Measurements from ENCODE around the gene TIE1. TPM values are rescaled to one million over a fixed set of nuclear protein-coding genes. Genes with fewer than 3 reads are reported as not detected.

TIE1 gene
- not detected in 2 replicates for total RNA-seq (2014; rRNA removed; shearing (Covaris generic); ENCODE audit: low replicate concordance)

GRCh38 chr1:43300378-43301094 is at the start of gene TIE1:
Gene TIE1 (plus strand): TSS chr1:43300982. CDS start chr1:43301072, 90 bp downstream.
- in situ Hi-C loops (cut with HindIII; ENCODE audit: low pct_unique_long_range_greater_than_20kb, low sequenced_read_pairs): no loop called here
- no peak for DNase-seq (ENCODE audit: low read depth)

- no peak for DNase-seq (ENCODE audit: low read depth)
- in situ Hi-C loops (cut with HindIII; ENCODE audit: low pct_unique_long_range_greater_than_20kb, low sequenced_read_pairs): no loop called here
Observed at GRCh38 chr1:43251024-43251423, 49.8 kb upstream of the TIE1 start.

- DNase-seq (ENCODE audit: low read depth): no peak
- in situ Hi-C loops (cut with HindIII; ENCODE audit: low pct_unique_long_range_greater_than_20kb, low sequenced_read_pairs): no loop called here
Observed at GRCh38 chr1:43252225-43252624, 48.6 kb upstream of the TIE1 start.

- DNase-seq (ENCODE audit: low read depth): no peak
- in situ Hi-C loops (cut with HindIII; ENCODE audit: low pct_unique_long_range_greater_than_20kb, low sequenced_read_pairs): no loop called here
Observed at GRCh38 chr1:43253173-43253572, 47.6 kb upstream of the TIE1 start.

GRCh38 chr1:43253876-43254275 is 46.9 kb upstream of the TIE1 start:
- no peak for DNase-seq (ENCODE audit: low read depth)
- in situ Hi-C loops (cut with HindIII; ENCODE audit: low pct_unique_long_range_greater_than_20kb, low sequenced_read_pairs): no loop called here

GRCh38 chr1:43255438-43256210 is 45.2 kb upstream of the TIE1 start:
- no peak for DNase-seq (ENCODE audit: low read depth)
- in situ Hi-C loops (cut with HindIII; ENCODE audit: low pct_unique_long_range_greater_than_20kb, low sequenced_read_pairs): no loop called here

GRCh38 chr1:43256675-43257570 is 43.9 kb upstream of the TIE1 start:
- in situ Hi-C loops (cut with HindIII; ENCODE audit: low pct_unique_long_range_greater_than_20kb, low sequenced_read_pairs): no loop called here

GRCh38 chr1:43258370-43258769 is 42.4 kb upstream of the TIE1 start:
- no peak for DNase-seq (ENCODE audit: low read depth)
- in situ Hi-C loops (cut with HindIII; ENCODE audit: low pct_unique_long_range_greater_than_20kb, low sequenced_read_pairs): no loop called here

More at GRCh38 chr1:43256675-43257570, 43.9 kb upstream of the TIE1 start:
- DNase-seq (ENCODE audit: low read depth): no peak

GRCh38 chr1:43265431-43265830 is 35.4 kb upstream of the TIE1 start:
- no peak for DNase-seq (ENCODE audit: low read depth)
- in situ Hi-C loops (cut with HindIII; ENCODE audit: low pct_unique_long_range_greater_than_20kb, low sequenced_read_pairs): no loop called here

GRCh38 chr1:43266881-43267280 is 33.9 kb upstream of the TIE1 start:
- no peak for DNase-seq (ENCODE audit: low read depth)
- in situ Hi-C loops (cut with HindIII; ENCODE audit: low pct_unique_long_range_greater_than_20kb, low sequenced_read_pairs): no loop called here

GRCh38 chr1:43267291-43267805 is 33.4 kb upstream of the TIE1 start:
- no peak for DNase-seq (ENCODE audit: low read depth)
- in situ Hi-C loops (cut with HindIII; ENCODE audit: low pct_unique_long_range_greater_than_20kb, low sequenced_read_pairs): no loop called here

GRCh38 chr1:43267818-43268425 is 32.9 kb upstream of the TIE1 start:
- DNase-seq (ENCODE audit: low read depth): no peak
- in situ Hi-C loops (cut with HindIII; ENCODE audit: low pct_unique_long_range_greater_than_20kb, low sequenced_read_pairs): no loop called here

GRCh38 chr1:43269627-43270375 is 31.0 kb upstream of the TIE1 start, which contains the start of gene TMEM125:
Gene TMEM125 (plus strand): TSS chr1:43269983. CDS start chr1:43272723, 2,740 bp downstream.
- DNase-seq (ENCODE audit: low read depth): no peak
- in situ Hi-C loops (cut with HindIII; ENCODE audit: low pct_unique_long_range_greater_than_20kb, low sequenced_read_pairs): no loop called here

GRCh38 chr1:43270421-43271095 is 30.2 kb upstream of the TIE1 start:
- no peak for DNase-seq (ENCODE audit: low read depth)
- in situ Hi-C loops (cut with HindIII; ENCODE audit: low pct_unique_long_range_greater_than_20kb, low sequenced_read_pairs): no loop called here

- no peak for DNase-seq (ENCODE audit: low read depth)
- in situ Hi-C loops (cut with HindIII; ENCODE audit: low pct_unique_long_range_greater_than_20kb, low sequenced_read_pairs): no loop called here
Observed at GRCh38 chr1:43271186-43272118, 29.3 kb upstream of the TIE1 start.

GRCh38 chr1:43272161-43272560 is 28.6 kb upstream of the TIE1 start:
- in situ Hi-C loops (cut with HindIII; ENCODE audit: low pct_unique_long_range_greater_than_20kb, low sequenced_read_pairs): no loop called here
- no peak for DNase-seq (ENCODE audit: low read depth)
